HG03457 (cell line): ENCODE results near the gene ENTPD1.
"Not testable (repeated sequence)": the region's sequence is repeated elsewhere in the genome, so short reads cannot be mapped to it uniquely, and the experiment has no call there.

Experiments
- ATAC-seq: cut with Tn5 transposase; IDR thresholded peaks from one replicate; pipeline ENCODE4 v1.9.1; 2021; ENCODE audit warnings: moderate number of reproducible peaks; ENCODE audit not compliant: unreplicated experiment

The ENTPD1 gene

GRCh38 chr10:95758351-95759025 is 2.5 kb downstream of the ENTPD1 start:
- peak; percentile 57 for ATAC-seq

- no peak for ATAC-seq
Measured at GRCh38 chr10:95759233-95759826, 3.4 kb downstream of the ENTPD1 start.

- no peak for ATAC-seq
Measured at GRCh38 chr10:95761939-95762492, 6.1 kb downstream of the ENTPD1 start.

GRCh38 chr10:95767884-95768556 is 12.1 kb downstream of the ENTPD1 start:
- ATAC-seq, result peak; percentile 73

- no peak for ATAC-seq
Measured at GRCh38 chr10:95770084-95770720, 14.2 kb downstream of the ENTPD1 start.

GRCh38 chr10:95773454-95773853 is 17.5 kb downstream of the ENTPD1 start:
- not testable (repeated sequence) for ATAC-seq

GRCh38 chr10:95777638-95778037 is 21.7 kb downstream of the ENTPD1 start:
- not testable (repeated sequence) for ATAC-seq

GRCh38 chr10:95782318-95782717 is 26.4 kb downstream of the ENTPD1 start:
- no peak for ATAC-seq

GRCh38 chr10:95783741-95784140 is 27.8 kb downstream of the ENTPD1 start:
- ATAC-seq, result peak; percentile 44

- no peak for ATAC-seq
Measured at GRCh38 chr10:95784279-95784913, 28.4 kb downstream of the ENTPD1 start.

- ATAC-seq, result no peak
Measured at GRCh38 chr10:95785317-95785716, 29.4 kb downstream of the ENTPD1 start.

GRCh38 chr10:95785942-95786669 is 30.1 kb downstream of the ENTPD1 start:
- no peak for ATAC-seq

GRCh38 chr10:95787447-95787846 is 31.5 kb downstream of the ENTPD1 start:
- no peak for ATAC-seq

GRCh38 chr10:95788830-95789229 is 32.9 kb downstream of the ENTPD1 start:
- no peak for ATAC-seq

GRCh38 chr10:95789902-95790301 is 33.9 kb downstream of the ENTPD1 start:
- no peak for ATAC-seq

GRCh38 chr10:95790982-95791381 is 35.0 kb downstream of the ENTPD1 start:
- no peak for ATAC-seq

GRCh38 chr10:95791425-95791979 is 35.5 kb downstream of the ENTPD1 start:
- no peak for ATAC-seq

GRCh38 chr10:95792211-95792780 is 36.3 kb downstream of the ENTPD1 start:
- no peak for ATAC-seq

GRCh38 chr10:95792874-95793285 is 36.9 kb downstream of the ENTPD1 start:
- ATAC-seq, result no peak
